ENCODE measurements around the gene SIAE. TPM values are rescaled to one million over a fixed set of nuclear protein-coding genes. Genes with fewer than 3 reads are reported as not detected.

Gene SIAE
- total RNA-seq, 1 donor from 2014 or later, result 2.1 TPM

DNA sequence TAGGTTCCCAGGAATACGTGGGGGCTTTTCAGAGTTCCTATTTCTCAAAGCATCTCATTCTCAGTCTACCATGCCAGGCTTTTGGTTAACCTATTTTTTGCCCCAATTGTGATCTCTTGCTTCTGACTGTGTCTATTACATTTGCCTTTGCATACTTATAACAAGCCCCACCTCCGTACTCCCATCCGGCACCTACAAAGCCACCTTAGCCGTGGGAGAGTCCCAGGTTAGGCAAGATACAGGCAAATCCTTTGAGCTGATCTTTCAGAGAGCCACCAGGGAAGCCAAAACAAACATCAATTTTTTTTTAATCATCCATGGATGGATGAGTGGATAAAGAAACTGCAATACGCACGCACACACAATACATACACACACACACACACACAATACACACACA lies 80.9 kb downstream of the SIAE start:
- H3K27ac ChIP-seq (ENCODE audit: low read depth, low read length), result no peak overlapping the region
- H3K4me1 ChIP-seq (ENCODE audit: control insufficient read depth in 3 of 3, insufficient read depth in 3 of 3, low read length in 3 of 3), result no peaks in the 10 kb centered on the region
- no peak overlapping the region for H3K4me3 ChIP-seq (ENCODE audit: low read length in 3 of 3)
- no peaks in the 10 kb centered on the region for H3K9me3 ChIP-seq (ENCODE audit: control insufficient read depth in 3 of 3, low read length in 3 of 3)
- no peaks in the 10 kb centered on the region for H3K36me3 ChIP-seq (ENCODE audit: control insufficient read depth in 3 of 3, insufficient read depth in 3 of 3, low read length in 3 of 3)
- H3K27me3 ChIP-seq (ENCODE audit: control insufficient read depth in 3 of 3, insufficient read depth in 3 of 3, low read length in 3 of 3), result peaks cover 0 to 3% (median 0%) of the 10 kb centered on the region in 3 donors
- H3K9ac ChIP-seq (ENCODE audit: low read depth in 1 of 3, low read length in 3 of 3), result no peak overlapping the region

DNA sequence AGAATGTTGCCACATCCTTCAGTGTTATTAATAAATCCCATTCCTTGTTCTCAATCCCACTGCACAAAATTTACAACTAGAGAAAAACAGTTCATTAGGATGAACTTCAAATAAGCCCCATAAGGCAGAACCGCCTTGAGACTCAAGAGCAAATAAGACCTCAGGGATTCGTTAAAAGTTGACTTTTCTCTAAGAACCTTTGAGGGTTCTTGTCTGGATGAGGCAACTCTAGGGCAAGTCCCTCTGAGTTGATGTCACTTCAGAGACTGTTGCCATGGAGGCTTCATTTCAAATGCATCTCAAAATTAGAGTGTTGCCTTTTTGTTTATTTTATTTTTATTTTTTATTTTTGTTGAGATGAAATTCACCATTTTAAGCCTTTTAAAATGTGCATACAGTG lies 82.1 kb downstream of the SIAE start:
- Histone ChIP-seq H3K4me3 (ENCODE audit: low read length in 3 of 3) (no peak overlapping the region), H3K27ac (ENCODE audit: low read depth, low read length) (no peak overlapping the region), H3K9me3 (ENCODE audit: control insufficient read depth in 3 of 3, low read length in 3 of 3) (no peaks in the 10 kb centered on the region), H3K36me3 (ENCODE audit: control insufficient read depth in 3 of 3, insufficient read depth in 3 of 3, low read length in 3 of 3) (no peaks in the 10 kb centered on the region), H3K9ac (ENCODE audit: low read depth in 1 of 3, low read length in 3 of 3) (no peak overlapping the region), H3K4me1 (ENCODE audit: control insufficient read depth in 3 of 3, insufficient read depth in 3 of 3, low read length in 3 of 3) (no peaks in the 10 kb centered on the region), H3K27me3 (ENCODE audit: control insufficient read depth in 3 of 3, insufficient read depth in 3 of 3, low read length in 3 of 3) (no peaks in the 10 kb centered on the region)

DNA sequence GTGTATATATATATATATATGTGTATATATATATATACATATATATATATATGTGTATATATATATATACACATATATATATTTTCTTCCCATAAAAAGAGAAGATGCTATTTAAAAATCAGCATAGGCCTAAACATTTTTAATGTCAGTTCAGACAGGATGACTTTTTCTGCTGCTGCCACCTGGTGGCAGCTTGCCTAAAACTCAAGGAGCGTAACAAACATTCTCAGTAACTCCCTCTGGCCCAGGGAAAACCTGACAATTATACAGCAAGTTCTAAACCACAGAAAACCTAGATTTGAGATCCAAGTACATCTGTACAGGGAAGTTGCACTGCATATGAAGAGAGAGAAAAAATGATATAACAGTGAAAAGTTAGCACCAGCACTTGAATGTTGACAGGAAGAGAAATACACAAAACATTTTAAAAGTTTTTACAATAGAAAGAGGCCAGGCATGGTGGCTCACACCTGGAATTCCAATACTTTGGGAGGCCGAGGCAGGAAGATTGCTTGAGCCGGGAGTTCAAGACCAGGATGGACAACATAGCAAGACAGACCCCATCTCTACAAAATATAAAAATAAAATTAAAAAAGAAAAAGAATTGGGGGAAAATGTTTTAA lies 87.2 kb downstream of the SIAE start:
- Histone ChIP-seq H3K27me3 (ENCODE audit: control insufficient read depth in 3 of 3, insufficient read depth in 3 of 3, low read length in 3 of 3) (peaks cover 0 to 3% (median 0%) of the 10 kb centered on the region in 3 donors), H3K9ac (ENCODE audit: low read depth in 1 of 3, low read length in 3 of 3) (no peak overlapping the region), H3K36me3 (ENCODE audit: control insufficient read depth in 3 of 3, insufficient read depth in 3 of 3, low read length in 3 of 3) (no peaks in the 10 kb centered on the region), H3K4me3 (ENCODE audit: low read length in 3 of 3) (no peak overlapping the region), H3K4me1 (ENCODE audit: control insufficient read depth in 3 of 3, insufficient read depth in 3 of 3, low read length in 3 of 3) (no peaks in the 10 kb centered on the region), H3K27ac (ENCODE audit: low read depth, low read length) (no peak overlapping the region), H3K9me3 (ENCODE audit: control insufficient read depth in 3 of 3, low read length in 3 of 3) (no peaks in the 10 kb centered on the region)

DNA sequence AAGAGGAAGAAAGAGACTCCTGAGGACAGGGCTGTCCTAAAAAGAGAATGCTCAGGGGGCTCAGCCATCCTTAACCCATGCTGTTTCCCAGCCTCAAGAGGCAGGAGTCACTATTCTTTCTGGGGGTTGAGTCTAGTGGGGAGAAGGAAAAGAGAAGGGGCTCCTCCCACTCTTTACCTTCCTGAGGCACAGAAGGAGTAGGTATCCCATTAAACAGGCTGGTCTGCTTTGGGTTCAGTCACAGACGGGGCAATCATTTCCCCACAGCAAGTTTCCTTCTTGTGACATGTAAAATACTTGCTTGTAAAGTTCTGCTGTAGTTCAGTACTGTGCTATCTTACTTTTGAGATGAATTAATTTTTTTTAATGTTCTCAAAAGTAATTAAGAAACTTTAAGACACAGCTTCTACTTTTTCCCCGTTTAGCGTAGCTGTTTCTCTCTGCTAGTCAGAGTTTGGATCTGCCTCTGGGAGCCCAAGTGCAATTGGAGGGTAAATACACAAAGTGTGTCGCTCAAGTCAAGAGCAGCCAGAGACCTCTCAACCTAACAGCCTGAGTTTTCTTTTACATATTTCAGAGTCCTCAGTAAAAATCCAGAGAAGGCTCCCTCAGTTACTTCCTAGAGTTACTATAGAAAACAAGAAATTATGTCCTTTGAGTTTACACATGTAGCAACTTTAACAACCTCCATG lies 88.7 kb downstream of the SIAE start:
- H3K4me1 ChIP-seq (ENCODE audit: control insufficient read depth in 3 of 3, insufficient read depth in 3 of 3, low read length in 3 of 3), result no peaks in the 10 kb centered on the region
- no peaks in the 10 kb centered on the region for H3K9me3 ChIP-seq (ENCODE audit: control insufficient read depth in 3 of 3, low read length in 3 of 3)
- no peak overlapping the region for H3K4me3 ChIP-seq (ENCODE audit: low read length in 3 of 3)
- peaks cover 0 to 3% (median 0%) of the 10 kb centered on the region in 3 donors for H3K27me3 ChIP-seq (ENCODE audit: control insufficient read depth in 3 of 3, insufficient read depth in 3 of 3, low read length in 3 of 3)
- no peak overlapping the region for H3K9ac ChIP-seq (ENCODE audit: low read depth in 1 of 3, low read length in 3 of 3)
- H3K36me3 ChIP-seq (ENCODE audit: control insufficient read depth in 3 of 3, insufficient read depth in 3 of 3, low read length in 3 of 3), result no peaks in the 10 kb centered on the region
- no peak overlapping the region for H3K27ac ChIP-seq (ENCODE audit: low read depth, low read length)

DNA sequence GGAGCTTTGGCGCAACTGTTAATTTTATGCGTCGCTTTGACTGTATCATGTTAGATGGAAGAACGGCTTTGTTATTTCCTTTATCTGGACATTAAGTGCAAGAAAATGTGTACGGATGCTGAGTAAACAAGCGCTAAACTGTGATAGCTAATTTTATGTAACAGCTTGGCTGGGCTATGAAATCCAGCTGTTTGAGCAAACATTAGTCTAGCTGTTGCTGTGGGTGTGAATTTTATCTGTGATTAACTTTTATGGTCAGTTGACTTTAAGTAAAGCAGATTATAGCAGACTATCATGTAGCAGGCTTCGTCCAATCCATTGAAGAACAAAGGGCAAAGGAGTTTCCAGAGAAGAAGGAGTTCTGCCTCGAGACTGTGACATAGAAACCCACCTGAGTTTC lies 89.8 kb downstream of the SIAE start:
- H3K27ac ChIP-seq (ENCODE audit: low read depth, low read length), result no peak overlapping the region
- no peak overlapping the region for H3K4me3 ChIP-seq (ENCODE audit: low read length in 3 of 3)
- peaks cover 0 to 3% (median 0%) of the 10 kb centered on the region in 3 donors for H3K27me3 ChIP-seq (ENCODE audit: control insufficient read depth in 3 of 3, insufficient read depth in 3 of 3, low read length in 3 of 3)
- H3K9ac ChIP-seq (ENCODE audit: low read depth in 1 of 3, low read length in 3 of 3), result no peak overlapping the region
- no peaks in the 10 kb centered on the region for H3K9me3 ChIP-seq (ENCODE audit: control insufficient read depth in 3 of 3, low read length in 3 of 3)
- H3K4me1 ChIP-seq (ENCODE audit: control insufficient read depth in 3 of 3, insufficient read depth in 3 of 3, low read length in 3 of 3), result no peaks in the 10 kb centered on the region
- H3K36me3 ChIP-seq (ENCODE audit: control insufficient read depth in 3 of 3, insufficient read depth in 3 of 3, low read length in 3 of 3), result no peaks in the 10 kb centered on the region

Small RNAs within 50 kb of the gene (small RNA-seq; reads per million reads assigned to genes)
- gene RNA5SP352, result not detected

Other genes with a start within 250 kb of the SIAE start
- gene OR8B4, start 248.9 kb downstream of the SIAE start, total RNA-seq, result not detected
- not detected for gene OR8B8, start 228.0 kb downstream of the SIAE start, total RNA-seq
- gene OR8B12, start 130.1 kb downstream of the SIAE start, total RNA-seq, result not detected
- not detected for gene OR8A1, start 103.7 kb downstream of the SIAE start, total RNA-seq
- gene PANX3, start 62.3 kb downstream of the SIAE start, total RNA-seq, result not detected
- 7.3 TPM for gene TBRG1, start 50.9 kb downstream of the SIAE start, total RNA-seq
- 2.1 TPM for gene SPA17, start 165 bp upstream of the SIAE start, total RNA-seq
- gene NRGN, start 66.2 kb upstream of the SIAE start, total RNA-seq, result not detected
- gene VSIG2, start 78.5 kb upstream of the SIAE start, total RNA-seq, result not detected
- 9.4 TPM for gene ESAM, start 88.6 kb upstream of the SIAE start, total RNA-seq
- gene MSANTD2, start 126.7 kb upstream of the SIAE start, total RNA-seq, result 9.4 TPM
- 12.0 TPM for gene ROBO3, start 191.7 kb upstream of the SIAE start, total RNA-seq
- 14.1 TPM for gene ROBO4, start 224.1 kb upstream of the SIAE start, total RNA-seq
- gene HEPN1, start 245.5 kb upstream of the SIAE start, total RNA-seq, result not detected

Data from skeletal muscle tissue (tissue), 5 donors.